Gastroesophageal sphincter (tissue), 3 donors: ENCODE results near the gene F2.

Experiments used
- POLR2AphosphoS5 ChIP-seq: sonication (generic); formaldehyde crosslinking; IDR thresholded peaks from one replicate; pipeline ENCODE4 v1.6.1; 2017; ENCODE audit warnings: antibody characterized with exemption
- TF ChIP-seq, protein P1 (sequence below), 4 experiments: fragments of 200-600 bp in 2 of 4; fragments of 450-650 bp in 2 of 4; sonication (generic) in 1 of 4; IDR thresholded peaks; one replicate each; pipeline ENCODE4 v1.5.1; 2017 to 2019; ENCODE audit warnings: antibody characterized with exemption in 4 of 4, mild to moderate bottlenecking in 2 of 4, moderate library complexity in 2 of 4

DNA sequence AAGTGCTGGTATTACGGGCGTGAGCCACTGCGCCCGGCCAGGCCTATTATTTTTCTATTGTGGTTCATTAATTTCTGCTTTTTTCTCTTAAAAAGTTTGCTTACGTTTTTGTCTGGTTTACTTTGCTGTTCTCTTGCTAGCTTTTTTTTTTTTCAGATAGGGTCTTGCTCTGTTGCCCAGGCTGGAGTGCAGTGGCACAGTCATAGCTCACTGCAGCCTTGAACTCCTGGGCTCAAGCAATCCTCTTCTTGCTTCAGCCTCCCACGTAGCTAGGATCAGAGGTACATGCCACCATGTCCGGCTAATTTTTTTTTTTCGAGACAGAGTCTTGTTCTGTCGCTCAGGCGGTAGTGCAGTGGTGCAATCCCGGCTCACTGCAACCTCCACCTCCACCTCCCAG, 18.7 kb downstream of the F2 start:
- TF ChIP-seq, protein P1, sequence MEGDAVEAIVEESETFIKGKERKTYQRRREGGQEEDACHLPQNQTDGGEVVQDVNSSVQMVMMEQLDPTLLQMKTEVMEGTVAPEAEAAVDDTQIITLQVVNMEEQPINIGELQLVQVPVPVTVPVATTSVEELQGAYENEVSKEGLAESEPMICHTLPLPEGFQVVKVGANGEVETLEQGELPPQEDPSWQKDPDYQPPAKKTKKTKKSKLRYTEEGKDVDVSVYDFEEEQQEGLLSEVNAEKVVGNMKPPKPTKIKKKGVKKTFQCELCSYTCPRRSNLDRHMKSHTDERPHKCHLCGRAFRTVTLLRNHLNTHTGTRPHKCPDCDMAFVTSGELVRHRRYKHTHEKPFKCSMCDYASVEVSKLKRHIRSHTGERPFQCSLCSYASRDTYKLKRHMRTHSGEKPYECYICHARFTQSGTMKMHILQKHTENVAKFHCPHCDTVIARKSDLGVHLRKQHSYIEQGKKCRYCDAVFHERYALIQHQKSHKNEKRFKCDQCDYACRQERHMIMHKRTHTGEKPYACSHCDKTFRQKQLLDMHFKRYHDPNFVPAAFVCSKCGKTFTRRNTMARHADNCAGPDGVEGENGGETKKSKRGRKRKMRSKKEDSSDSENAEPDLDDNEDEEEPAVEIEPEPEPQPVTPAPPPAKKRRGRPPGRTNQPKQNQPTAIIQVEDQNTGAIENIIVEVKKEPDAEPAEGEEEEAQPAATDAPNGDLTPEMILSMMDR (IDR thresholded peaks at IDR 0.05), result no peak
- TF ChIP-seq POLR2AphosphoS5, result no peak
